ENCODE measurements around the gene LRP8. TPM values are rescaled to one million over a fixed set of nuclear protein-coding genes. Genes with fewer than 3 reads are reported as not detected.

The LRP8 gene
- polyA plus RNA-seq (ENCODE audit: insufficient read length in 4 of 4), result 10 to 100 TPM in 1 of 4 donors, 1 to 10 TPM in 3; 3.4 to 11.5 (median 6.3) TPM

- DNase-seq (ENCODE audit: low read depth in 4 of 4, low spot score in 2 of 4), result peak in 1 of 4 donors; percentile 58
Measured at GRCh38 chr1:53328009-53328461, at the start of gene LRP8. Gene LRP8, minus strand, starts transcription at chr1:53328070. Its CDS starts 158 bp downstream, at chr1:53327912.

GRCh38 chr1:53377438-53377841 lies 49.6 kb upstream of the LRP8 start:
- no peak for DNase-seq (ENCODE audit: low read depth in 4 of 4, low spot score in 2 of 4)

GRCh38 chr1:53376742-53377437 lies 49.0 kb upstream of the LRP8 start:
- no peak for DNase-seq (ENCODE audit: low read depth in 4 of 4, low spot score in 2 of 4)

GRCh38 chr1:53376041-53376461 lies 48.2 kb upstream of the LRP8 start:
- DNase-seq (ENCODE audit: low read depth in 4 of 4, low spot score in 2 of 4), result no peak

GRCh38 chr1:53375440-53375839 lies 47.6 kb upstream of the LRP8 start:
- DNase-seq (ENCODE audit: low read depth in 4 of 4, low spot score in 2 of 4), result no peak

GRCh38 chr1:53373246-53373645 lies 45.4 kb upstream of the LRP8 start:
- no peak for DNase-seq (ENCODE audit: low read depth in 4 of 4, low spot score in 2 of 4)

- DNase-seq (ENCODE audit: low read depth in 4 of 4, low spot score in 2 of 4), result no peak
Measured at GRCh38 chr1:53372501-53372951, 44.7 kb upstream of the LRP8 start.

- no peak for DNase-seq (ENCODE audit: low read depth in 4 of 4, low spot score in 2 of 4)
Measured at GRCh38 chr1:53371851-53372250, 44.0 kb upstream of the LRP8 start.

GRCh38 chr1:53371121-53371666 lies 43.3 kb upstream of the LRP8 start:
- no peak for DNase-seq (ENCODE audit: low read depth in 4 of 4, low spot score in 2 of 4)

- no peak for DNase-seq (ENCODE audit: low read depth in 4 of 4, low spot score in 2 of 4)
Measured at GRCh38 chr1:53370369-53370961, 42.6 kb upstream of the LRP8 start.

- no peak for DNase-seq (ENCODE audit: low read depth in 4 of 4, low spot score in 2 of 4)
Measured at GRCh38 chr1:53369761-53370160, 41.9 kb upstream of the LRP8 start.

- DNase-seq (ENCODE audit: low read depth in 4 of 4, low spot score in 2 of 4), result no peak
Measured at GRCh38 chr1:53369034-53369750, 41.3 kb upstream of the LRP8 start.

GRCh38 chr1:53368314-53369033 lies 40.6 kb upstream of the LRP8 start:
- DNase-seq (ENCODE audit: low read depth in 4 of 4, low spot score in 2 of 4), result no peak

- DNase-seq (ENCODE audit: low read depth in 4 of 4, low spot score in 2 of 4), result no peak
Measured at GRCh38 chr1:53367503-53368313, 39.8 kb upstream of the LRP8 start.

GRCh38 chr1:53366901-53367502 lies 39.1 kb upstream of the LRP8 start:
- DNase-seq (ENCODE audit: low read depth in 4 of 4, low spot score in 2 of 4), result no peak

GRCh38 chr1:53365437-53366063 lies 37.7 kb upstream of the LRP8 start:
- no peak for DNase-seq (ENCODE audit: low read depth in 4 of 4, low spot score in 2 of 4)

GRCh38 chr1:53362851-53363642 lies 35.2 kb upstream of the LRP8 start:
- DNase-seq (ENCODE audit: low read depth in 4 of 4, low spot score in 2 of 4), result no peak

- DNase-seq (ENCODE audit: low read depth in 4 of 4, low spot score in 2 of 4), result no peak
Measured at GRCh38 chr1:53362270-53362669, 34.4 kb upstream of the LRP8 start.

All from left renal cortex interstitium (tissue), 4 donors.